Testis (tissue), 5 donors: Measurements from ENCODE around the gene GDF9. TPM values are rescaled to one million over a fixed set of nuclear protein-coding genes. Genes with fewer than 3 reads are reported as not detected.

Source experiments
- DNase-seq: peaks from one replicate; pipeline ENCODE4 v3.0.0-alpha.2; 2019
- H3K27ac ChIP-seq, 2 donors: fragments of 200-600 bp; sonication (generic); one replicate each; pipeline ENCODE4 v1.5.1; 2019
- H3K27me3 ChIP-seq: fragments of 200-600 bp; sonication (generic); one replicate; pipeline ENCODE4 v1.5.1; 2019
- H3K36me3 ChIP-seq: fragments of 200-600 bp; sonication (generic); one replicate; pipeline ENCODE4 v1.5.1; 2017; ENCODE audit warnings: low read depth; ENCODE audit errors: missing control alignments
- H3K4me1 ChIP-seq: fragments of 200-600 bp; sonication (generic); one replicate; pipeline ENCODE4 v1.5.1; 2019
- H3K4me3 ChIP-seq, 2 donors: fragments of 200-600 bp; sonication (generic); one replicate each; pipeline ENCODE4 v1.5.1; 2017 to 2019
- H3K9me3 ChIP-seq: fragments of 200-600 bp; sonication (generic); one replicate; pipeline ENCODE4 v1.5.1; 2017
- CTCF ChIP-seq, 3 experiments: fragments of 450-650 bp in 2 of 3; fragments of 200-600 bp in 1 of 3; sonication (generic) in 1 of 3; IDR thresholded peaks; one replicate each; pipeline ENCODE4 v1.5.1; 2016 to 2019; ENCODE audit warnings: antibody characterized with exemption in 3 of 3, mild to moderate bottlenecking in 2 of 3, moderate library complexity in 1 of 3
- POLR2A ChIP-seq: fragments of 450-650 bp; IDR thresholded peaks from one replicate; pipeline ENCODE4 v1.6.1; 2017; ENCODE audit warnings: antibody characterized with exemption, mild to moderate bottlenecking, moderate library complexity
- WGBS, 2 donors: methylation state at CpG; one replicate each; pipeline ENCODE4 v1.1.5; 2018; 5-methylcytosine and 5-hydroxymethylcytosine counted together
- intact Hi-C: fragments of 100-400 bp; cut with DNase I; formaldehyde crosslinking; loops from one replicate; pipeline ENCODE4 v1.15.1; 2023; ENCODE audit warnings: low total_unique reads
- long read RNA-seq, 2 donors: transcript quantifications; one replicate each; lab custom pipeline, GENCODE V29; 2026
- polyA plus RNA-seq: library from polyadenylated mRNA; stranded (reverse); fragments of 350-450 nt; fragmentation: Illumina TruSeq; extraction: RNeasy Lipid Tissue Mini Kit (QIAGEN cat#74804); gene quantifications from one replicate; pipeline ENCODE4 v1.2.3, GENCODE V29; 2014; ENCODE audit warnings: low read depth, low replicate concordance; ENCODE audit not compliant: insufficient read depth
- total RNA-seq, 2 donors: library from RNA; depleted of rRNA; stranded (reverse); fragments of >200 nt; gene quantifications; one replicate each; pipeline ENCODE4 v1.2.3, GENCODE V29; 2016

Gene GDF9
- 10 to 100 TPM in 1 of 2 donors, 1 to 10 TPM in 1; 5.7 to 13.5 TPM for total RNA-seq
- 14.2 TPM for polyA plus RNA-seq
- long read RNA-seq, donor 1, result 0 reads
- long read RNA-seq, donor 2, result 0 reads

GRCh38 chr5:132866342-132867045, at the start of gene GDF9, which contains the start of gene UQCRQ:
TSS of gene GDF9 (minus strand) at chr5:132866469. CDS start at chr5:132864533, 1,936 bp downstream.
TSS of gene UQCRQ (plus strand) at chr5:132866642. CDS start at chr5:132866882, 240 bp downstream.
- no peaks in the 10 kb centered on the region for H3K4me1 ChIP-seq
- peak in 1 of 3 experiments; percentile 32 for TF ChIP-seq CTCF (IDR thresholded peaks at IDR 0.05)
- TF ChIP-seq POLR2A, result peak; percentile 45
- H3K9me3 ChIP-seq, result no peaks in the 10 kb centered on the region
- DNase-seq, result peak; percentile 98
- peak within 1 kb of the TSS; percentile 76 to 85 for H3K4me3 ChIP-seq
- H3K27me3 ChIP-seq, result no peaks in the 10 kb centered on the region
- peak within 1 kb of the TSS; percentile 94 to 96 for H3K27ac ChIP-seq
- WGBS, 2 donors, result 0 to 2% methylated on average over 19 to 55 of the region's 55 CpGs
- no peaks in the 10 kb centered on the region for H3K36me3 ChIP-seq
- intact Hi-C loops, result no loop called here

- intact Hi-C loops, result no loop called here
- Histone ChIP-seq H3K27ac (no peak overlapping the region), H3K4me3 (no peak overlapping the region), H3K9me3 (no peaks in the 10 kb centered on the region), H3K27me3 (no peaks in the 10 kb centered on the region), H3K36me3 (no peaks in the 10 kb centered on the region), H3K4me1 (no peaks in the 10 kb centered on the region)
- no peak for DNase-seq
- WGBS, 2 donors, result 92 to 94% methylated on average over 5 of the region's 5 CpGs
- TF ChIP-seq CTCF (IDR thresholded peaks at IDR 0.05) (no peak), POLR2A (no peak)
These were observed 49.4 kb upstream of the GDF9 start for GRCh38 chr5:132915681-132916080.

GRCh38 chr5:132909702-132910101, 43.4 kb upstream of the GDF9 start:
- Histone ChIP-seq H3K27ac (no peak overlapping the region), H3K4me1 (no peaks in the 10 kb centered on the region), H3K4me3 (no peak overlapping the region), H3K9me3 (no peaks in the 10 kb centered on the region), H3K27me3 (no peaks in the 10 kb centered on the region), H3K36me3 (no peaks in the 10 kb centered on the region)
- no peak for DNase-seq
- WGBS, 2 donors, result 85 to 90% methylated on average over 1 of the region's 1 CpG
- no peak for TF ChIP-seq POLR2A
- no peak for TF ChIP-seq CTCF (IDR thresholded peaks at IDR 0.05)
- intact Hi-C loops, result no loop called here

GRCh38 chr5:132907161-132907560, 40.9 kb upstream of the GDF9 start:
- 84% methylated on average over 2 of the region's 2 CpGs for WGBS, 2 donors

More at GRCh38 chr5:132907161-132907560, 40.9 kb upstream of the GDF9 start:
- DNase-seq, result no peak
- intact Hi-C loops, result no loop called here
- Histone ChIP-seq H3K4me3 (no peak overlapping the region), H3K36me3 (no peaks in the 10 kb centered on the region), H3K4me1 (no peaks in the 10 kb centered on the region), H3K9me3 (no peaks in the 10 kb centered on the region), H3K27me3 (no peaks in the 10 kb centered on the region), H3K27ac (no peak overlapping the region)
- TF ChIP-seq POLR2A, result no peak
- no peak for TF ChIP-seq CTCF (IDR thresholded peaks at IDR 0.05)
